ENCODE results near the gene SRGAP3.

- TF ChIP-seq POLR2AphosphoS5 (IDR thresholded peaks at IDR 0.05) (no peak), CTCF (IDR thresholded peaks at IDR 0.05) (no peak), POLR2A (IDR thresholded peaks at IDR 0.05) (no peak), EP300 (IDR thresholded peaks at IDR 0.05) (no peak)
Measured at GRCh38 chr3:9239680-9240079, 9.8 kb downstream of the SRGAP3 start.
